SK-N-SH (cell line): Measurements from ENCODE around the gene TMEM179B.

Source experiments
- CTCF ChIP-seq: fragments of 200-600 bp; sonication (generic); IDR thresholded peaks from 2 replicates; pipeline ENCODE4 v1.6.1; 2017; ENCODE audit warnings: antibody characterized with exemption, mild to moderate bottlenecking, moderate library complexity
- EZH2phosphoT487 ChIP-seq: fragments of 200-600 bp; sonication (generic); IDR thresholded peaks from 2 replicates; pipeline ENCODE4 v1.6.1; 2017; ENCODE audit warnings: low read depth, mixed run types, mild to moderate bottlenecking, antibody characterized with exemption, moderate library complexity, borderline replicate concordance
- MXI1 ChIP-seq: IDR thresholded peaks from 2 replicates; pipeline ENCODE4 v1.6.1; 2012; ENCODE audit warnings: mild to moderate bottlenecking, low read depth, low read length, improper control_type of control experiment
- NFIC ChIP-seq: IDR thresholded peaks from 2 replicates; pipeline ENCODE4 v1.4.0; 2012; ENCODE audit warnings: borderline replicate concordance
- TCF12 ChIP-seq: IDR thresholded peaks from 2 replicates; pipeline ENCODE4 v1.4.0; 2012

- TF ChIP-seq NFIC: no peak
- no peak for TF ChIP-seq MXI1
- TF ChIP-seq CTCF: no peak
- TF ChIP-seq EZH2phosphoT487: no peak
- TF ChIP-seq TCF12: no peak
Observed at GRCh38 chr11:62747475-62748160, 39.6 kb upstream of the TMEM179B start.
